RPMI8226 (cell line): ENCODE data around the gene STARD13.
A peak's percentile ranks its signal among the peaks of the same experiment; 100 is the strongest.

Experiments used
- DNase-seq: peaks from one replicate; pipeline ENCODE4 v3.0.0-alpha.2; 2015

Gene STARD13

GRCh38 chr13:33109801-33110200 lies 175.8 kb downstream of the STARD13 start:
- DNase-seq: no peak

GRCh38 chr13:33109271-33109697 lies 176.3 kb downstream of the STARD13 start:
- no peak for DNase-seq

- DNase-seq: no peak
These were observed 176.9 kb downstream of the STARD13 start for GRCh38 chr13:33108620-33109019.

GRCh38 chr13:33107361-33107760 lies 178.2 kb downstream of the STARD13 start:
- DNase-seq: no peak

- no peak for DNase-seq
These were observed 178.7 kb downstream of the STARD13 start for GRCh38 chr13:33106656-33107360.

GRCh38 chr13:33105387-33106005 lies 180.1 kb downstream of the STARD13 start:
- no peak for DNase-seq

- no peak for DNase-seq
These were observed 182.1 kb downstream of the STARD13 start for GRCh38 chr13:33103457-33103856.

GRCh38 chr13:33101835-33102234 lies 183.7 kb downstream of the STARD13 start:
- no peak for DNase-seq

- DNase-seq: no peak
These were observed 184.7 kb downstream of the STARD13 start for GRCh38 chr13:33100886-33101285.

GRCh38 chr13:33099860-33100259 lies 185.7 kb downstream of the STARD13 start:
- DNase-seq: no peak

- no peak for DNase-seq
These were observed 188.5 kb downstream of the STARD13 start for GRCh38 chr13:33096886-33097605.

- DNase-seq: no peak
These were observed 193.2 kb downstream of the STARD13 start for GRCh38 chr13:33092073-33092987.

GRCh38 chr13:33091415-33091774 lies 194.2 kb downstream of the STARD13 start:
- no peak for DNase-seq

- no peak for DNase-seq
These were observed 194.7 kb downstream of the STARD13 start for GRCh38 chr13:33090755-33091414.

- DNase-seq: peak; percentile 5
These were observed 196.2 kb downstream of the STARD13 start for GRCh38 chr13:33089311-33089710.

GRCh38 chr13:33087790-33088189 lies 197.8 kb downstream of the STARD13 start:
- no peak for DNase-seq

- no peak for DNase-seq
These were observed 198.5 kb downstream of the STARD13 start for GRCh38 chr13:33087091-33087490.

GRCh38 chr13:33083054-33083453 lies 202.5 kb downstream of the STARD13 start:
- DNase-seq: no peak

GRCh38 chr13:33081666-33082065 lies 203.9 kb downstream of the STARD13 start:
- no peak for DNase-seq

- no peak for DNase-seq
These were observed 204.5 kb downstream of the STARD13 start for GRCh38 chr13:33080972-33081590.

GRCh38 chr13:33079960-33080359 lies 205.6 kb downstream of the STARD13 start:
- DNase-seq: no peak

- DNase-seq: no peak
These were observed 207.3 kb downstream of the STARD13 start for GRCh38 chr13:33078263-33078662.
